Iris pigment epithelial cell (primary cell): ENCODE measurements around the gene ITSN1.
"Not testable (repeated sequence)": the region's sequence is repeated elsewhere in the genome, so short reads cannot be mapped to it uniquely, and the experiment has no call there.

Experiments
- DNase-seq: peaks from one replicate; pipeline ENCODE4 v3.0.0-alpha.2; 2011; ENCODE audit warnings: low read depth

ITSN1 gene

GRCh38 chr21:33770542-33770941 lies 128.2 kb downstream of the ITSN1 start:
- DNase-seq = no peak

GRCh38 chr21:33771976-33772375 lies 129.7 kb downstream of the ITSN1 start:
- no peak for DNase-seq

GRCh38 chr21:33774551-33774950 lies 132.2 kb downstream of the ITSN1 start:
- DNase-seq = no peak

GRCh38 chr21:33775100-33775828 lies 133.0 kb downstream of the ITSN1 start:
- DNase-seq = no peak

GRCh38 chr21:33780631-33781030 lies 138.3 kb downstream of the ITSN1 start:
- DNase-seq = peak; percentile 63

GRCh38 chr21:33781121-33781520 lies 138.8 kb downstream of the ITSN1 start:
- DNase-seq = no peak

- DNase-seq = peak; percentile 16
Observed at GRCh38 chr21:33783187-33783979, 141.1 kb downstream of the ITSN1 start.

- DNase-seq = no peak
Observed at GRCh38 chr21:33787431-33787830, 145.1 kb downstream of the ITSN1 start.

GRCh38 chr21:33788438-33788837 lies 146.1 kb downstream of the ITSN1 start:
- not testable (repeated sequence) for DNase-seq

- DNase-seq = peak; percentile 69
Observed at GRCh38 chr21:33789697-33790096, 147.4 kb downstream of the ITSN1 start.

GRCh38 chr21:33791073-33791472 lies 148.8 kb downstream of the ITSN1 start:
- no peak for DNase-seq

- DNase-seq = no peak
Observed at GRCh38 chr21:33794596-33794995, 152.3 kb downstream of the ITSN1 start.

- DNase-seq = no peak
Observed at GRCh38 chr21:33797565-33797964, 155.3 kb downstream of the ITSN1 start.

GRCh38 chr21:33799378-33800090 lies 157.2 kb downstream of the ITSN1 start:
- no peak for DNase-seq

- no peak for DNase-seq
Observed at GRCh38 chr21:33800753-33801423, 158.6 kb downstream of the ITSN1 start.

GRCh38 chr21:33801424-33802405 lies 159.4 kb downstream of the ITSN1 start:
- peak; percentile 82 for DNase-seq

- DNase-seq = no peak
Observed at GRCh38 chr21:33802481-33802880, 160.2 kb downstream of the ITSN1 start.

- no peak for DNase-seq
Observed at GRCh38 chr21:33808715-33809367, 166.5 kb downstream of the ITSN1 start.

- DNase-seq = no peak
Observed at GRCh38 chr21:33810766-33811165, 168.5 kb downstream of the ITSN1 start.
